GM12874 (cell line): Measurements from ENCODE around the gene SHISA4.

ENCODE experiments used
- CTCF ChIP-seq: IDR thresholded peaks from 2 replicates; pipeline ENCODE4 v1.5.1; 2011; ENCODE audit warnings: low read depth, mild to moderate bottlenecking, control low read depth, low read length, moderate library complexity; ENCODE audit not compliant: insufficient read depth

Gene SHISA4

GRCh38 chr1:201884425-201884824 lies 4.3 kb upstream of the SHISA4 start:
- TF ChIP-seq CTCF: no peak

GRCh38 chr1:201885531-201886075 lies 3.1 kb upstream of the SHISA4 start:
- no peak for TF ChIP-seq CTCF

GRCh38 chr1:201886103-201886885 lies 2.4 kb upstream of the SHISA4 start:
- no peak for TF ChIP-seq CTCF

GRCh38 chr1:201887116-201887866 lies 1.4 kb upstream of the SHISA4 start:
- no peak for TF ChIP-seq CTCF

GRCh38 chr1:201889090-201889968 lies 631 bp downstream of the SHISA4 start:
- no peak for TF ChIP-seq CTCF

- no peak for TF ChIP-seq CTCF
These were observed 1.5 kb downstream of the SHISA4 start for GRCh38 chr1:201890223-201890622.
